ENCODE measurements around the gene PIEZO2. TPM values are rescaled to one million over a fixed set of nuclear protein-coding genes. Genes with fewer than 3 reads are reported as not detected.
"Not testable (repeated sequence)": the region's sequence is repeated elsewhere in the genome, so short reads cannot be mapped to it uniquely, and the experiment has no call there.

Gene PIEZO2
- total RNA-seq, 2 donors from 2014 or later: 4.8 to 7.5 TPM

DNA sequence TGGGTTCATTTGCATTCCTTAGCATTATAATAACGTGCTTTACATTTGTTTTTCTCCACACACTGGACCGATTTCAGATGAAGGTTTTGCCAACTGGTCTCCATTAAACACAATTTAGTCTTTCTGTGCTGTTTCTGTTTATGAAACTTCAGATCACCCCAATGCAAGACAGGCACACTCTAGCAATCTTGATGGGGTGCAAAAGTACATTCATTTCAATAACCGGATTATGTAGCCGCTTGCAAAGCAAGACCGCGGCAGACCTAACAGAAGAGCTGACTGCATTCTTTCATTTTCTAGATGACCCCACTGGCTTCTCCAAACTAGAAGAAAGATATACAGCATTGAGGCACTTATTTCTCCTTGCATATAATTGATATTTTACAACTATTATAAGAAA, 301.5 kb downstream of the PIEZO2 start:
- DNase-seq (ENCODE audit: low spot score): no peak
- intact Hi-C loops (cut with DNase I): no loop called here

DNA sequence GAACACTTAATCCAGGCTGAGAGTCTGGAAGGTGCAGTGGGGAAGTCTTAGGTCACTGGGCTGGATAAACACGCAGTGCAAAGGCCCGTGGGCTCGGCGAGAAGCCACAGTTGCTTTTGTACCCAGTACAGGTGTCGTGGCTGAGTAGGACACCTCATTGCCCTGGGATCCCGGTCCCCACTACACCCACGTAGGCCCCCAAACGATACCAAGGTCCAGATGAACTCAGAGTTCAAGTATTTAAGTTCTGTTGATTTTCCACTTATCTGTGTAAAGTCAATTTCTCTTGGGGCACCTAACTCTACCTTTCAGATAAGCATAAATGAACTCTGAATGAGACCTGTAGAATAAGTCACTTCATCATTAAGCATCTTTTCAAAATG, 302.0 kb downstream of the PIEZO2 start:
- intact Hi-C loops (cut with DNase I): no loop called here

DNA sequence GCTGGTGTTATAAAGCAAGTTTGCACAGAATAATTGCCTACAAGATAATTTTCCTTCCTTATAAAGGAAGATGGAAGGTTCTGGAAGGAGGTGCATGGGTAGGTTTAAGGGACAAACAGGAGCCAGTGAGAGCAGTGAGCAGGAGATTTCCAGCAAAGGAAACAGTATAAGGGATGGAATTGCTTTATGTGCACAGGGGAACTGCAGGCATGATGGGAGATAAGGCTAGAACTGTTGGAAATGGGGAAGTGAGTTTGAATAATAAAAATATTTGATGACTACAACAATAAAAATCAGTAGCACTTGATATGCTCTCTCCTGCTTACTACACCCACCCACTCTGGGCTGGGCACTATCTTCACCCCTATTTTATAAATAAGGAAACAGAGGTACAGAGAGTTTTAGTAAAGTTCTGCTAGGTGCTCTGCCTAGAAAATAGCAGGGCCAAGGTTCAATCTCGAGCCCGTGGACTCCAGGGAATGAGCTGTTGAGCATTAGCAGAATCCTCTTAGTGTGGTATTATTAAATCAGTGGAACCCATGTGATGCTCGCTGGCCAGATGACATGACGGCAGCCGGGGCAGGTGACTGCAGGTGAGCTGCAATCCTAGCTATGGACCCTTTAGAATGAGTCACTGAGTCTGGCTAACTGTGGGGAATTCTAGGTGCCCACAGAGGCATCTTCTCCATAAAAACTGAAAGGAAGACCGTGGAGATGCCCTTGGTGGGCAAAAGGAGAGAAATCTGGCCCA, 302.5 kb downstream of the PIEZO2 start:
- DNase-seq (ENCODE audit: low spot score): no peak
- intact Hi-C loops (cut with DNase I): no loop called here

More for the DNA sequence above, 302.0 kb downstream of the PIEZO2 start:
- DNase-seq (ENCODE audit: low spot score): no peak

DNA sequence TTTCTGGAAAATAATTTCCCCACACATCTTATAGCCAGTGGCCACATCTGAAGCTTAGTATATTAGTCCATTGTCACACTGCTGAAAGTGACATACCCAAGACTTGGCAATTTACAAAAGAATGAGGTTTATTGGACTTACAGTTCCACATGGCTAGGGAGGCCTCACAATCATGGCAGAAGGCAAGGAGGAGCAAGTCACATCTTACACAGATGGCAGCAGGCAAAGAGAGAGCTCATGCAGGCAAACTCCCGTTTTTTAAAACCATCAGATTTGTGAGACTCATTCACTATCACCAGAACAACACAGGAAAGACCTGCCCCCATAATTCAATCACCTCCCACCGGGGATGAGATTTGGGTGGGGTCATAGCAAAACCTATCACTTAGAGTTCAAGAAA, 303.3 kb downstream of the PIEZO2 start:
- intact Hi-C loops (cut with DNase I); DNase-seq (ENCODE audit: low spot score): not testable (repeated sequence)

DNA sequence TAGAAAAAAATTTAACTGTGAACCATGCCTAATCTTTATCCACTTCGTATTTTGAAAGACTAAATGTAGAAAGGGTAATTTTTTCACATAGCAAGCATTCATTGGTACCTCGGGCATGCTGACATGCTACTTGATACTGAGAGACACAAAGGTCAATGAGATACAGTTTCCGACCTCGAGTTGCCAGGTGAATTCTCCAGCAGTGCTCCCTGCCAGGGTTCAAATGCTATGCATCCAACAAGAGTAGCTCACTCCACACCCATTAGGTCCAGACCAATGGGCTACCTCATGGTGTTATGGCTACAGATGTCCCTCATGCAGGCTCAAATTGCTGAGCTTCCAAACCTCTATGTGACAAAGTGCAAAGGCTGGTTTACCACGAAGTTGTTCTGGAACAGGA, 305.8 kb downstream of the PIEZO2 start:
- intact Hi-C loops (cut with DNase I): no loop called here

DNA sequence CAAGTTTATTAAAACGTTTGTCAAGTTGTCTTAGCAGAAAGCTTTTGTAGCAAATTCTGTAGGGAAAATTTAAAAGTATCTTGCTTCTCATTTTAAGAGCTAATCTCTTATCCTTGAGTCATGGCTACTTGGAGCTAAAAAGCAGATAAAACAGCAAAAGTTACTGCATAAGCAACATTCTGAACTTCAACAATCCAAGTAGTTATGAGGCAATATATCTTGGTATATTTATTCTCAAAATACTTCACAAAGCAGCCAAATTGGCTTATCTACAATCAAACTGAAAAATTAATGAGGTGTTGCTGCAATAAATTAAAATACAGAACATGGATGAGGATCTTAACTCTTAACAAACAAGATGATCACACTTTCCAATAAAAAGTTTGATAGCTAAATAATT, 306.5 kb downstream of the PIEZO2 start:
- intact Hi-C loops (cut with DNase I): no loop called here
- no peak for DNase-seq (ENCODE audit: low spot score)

More for the DNA sequence above, 305.8 kb downstream of the PIEZO2 start:
- no peak for DNase-seq (ENCODE audit: low spot score)

DNA sequence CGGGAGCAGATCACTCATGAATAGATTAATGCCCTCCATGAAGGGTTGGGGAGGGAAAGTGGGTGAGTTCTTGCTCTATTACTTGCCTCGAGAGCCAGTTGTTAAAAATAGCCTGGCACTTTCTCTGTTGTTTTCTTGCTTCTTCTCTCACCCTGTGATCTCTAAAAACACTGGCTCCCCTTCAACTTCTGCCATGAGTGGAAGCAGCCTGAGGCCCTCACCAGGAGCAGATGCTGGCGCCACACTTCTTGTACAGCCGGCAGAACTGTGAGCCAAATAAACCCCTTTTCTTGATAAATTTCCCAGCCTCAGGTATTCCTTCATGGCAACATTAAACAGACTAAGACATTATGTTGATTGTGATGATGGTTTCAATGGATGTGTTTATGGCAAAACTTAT, 307.0 kb downstream of the PIEZO2 start:
- no peak for DNase-seq (ENCODE audit: low spot score)
- intact Hi-C loops (cut with DNase I): no loop called here

DNA sequence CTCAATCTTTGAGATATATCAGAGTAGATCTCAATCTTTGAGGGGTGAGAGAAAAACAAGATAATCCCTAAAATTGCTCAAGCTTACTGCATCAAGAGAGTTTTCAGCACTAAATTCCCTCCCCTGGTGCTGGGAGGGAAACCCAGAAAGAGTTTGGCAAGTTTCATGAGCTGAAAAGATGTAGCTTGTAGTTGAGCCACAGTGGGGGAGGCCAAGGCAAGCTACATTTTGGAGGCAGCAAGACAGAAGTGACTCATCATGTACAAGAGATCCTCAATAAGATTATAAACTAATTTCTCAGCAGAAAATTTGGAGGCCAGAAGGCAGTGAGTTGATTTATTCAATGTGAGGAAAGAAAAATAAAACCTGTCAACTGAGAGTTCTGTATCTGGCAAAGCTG, 308.2 kb downstream of the PIEZO2 start:
- intact Hi-C loops (cut with DNase I): no loop called here
- no peak for DNase-seq (ENCODE audit: low spot score)

DNA sequence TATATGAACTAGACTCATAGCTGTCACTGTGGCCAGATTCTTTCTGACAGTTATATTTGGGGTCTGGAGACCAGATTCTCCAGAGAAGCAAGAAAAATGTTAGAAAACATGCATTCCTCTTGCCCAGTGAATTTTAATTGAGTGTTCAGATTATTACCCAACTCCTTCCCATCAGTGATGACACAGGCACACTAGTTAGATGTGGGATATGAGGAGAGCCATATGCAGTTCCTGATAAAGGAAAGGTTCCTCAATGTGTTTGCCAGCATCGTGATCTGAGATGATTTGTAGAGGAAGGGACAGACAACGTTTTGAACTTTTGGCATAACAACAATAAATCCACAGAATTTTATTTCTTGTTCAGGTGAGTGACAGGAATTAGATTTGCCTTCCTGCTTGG, 308.6 kb downstream of the PIEZO2 start:
- intact Hi-C loops (cut with DNase I): no loop called here
- DNase-seq (ENCODE audit: low spot score): no peak

DNA sequence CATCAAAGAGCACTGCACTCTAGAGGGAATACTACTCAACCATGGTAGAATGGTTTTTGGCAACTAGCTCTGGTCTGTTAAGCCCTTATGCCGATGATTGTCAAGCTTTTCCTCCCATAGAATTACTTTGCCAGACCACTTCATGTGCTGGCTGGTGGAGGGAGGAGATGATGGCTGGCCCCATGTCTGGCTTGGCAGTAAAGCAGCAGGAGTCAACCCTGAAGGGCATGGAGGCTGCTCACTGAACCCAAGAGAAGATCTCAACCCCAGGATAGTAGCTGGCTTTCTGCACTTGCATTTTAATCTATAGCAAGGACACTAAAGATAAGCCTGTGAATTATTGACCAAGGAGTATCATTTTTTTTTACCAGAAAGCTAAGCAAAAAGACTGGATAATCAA, 309.9 kb downstream of the PIEZO2 start:
- no peak for DNase-seq (ENCODE audit: low spot score)
- intact Hi-C loops (cut with DNase I): no loop called here

DNA sequence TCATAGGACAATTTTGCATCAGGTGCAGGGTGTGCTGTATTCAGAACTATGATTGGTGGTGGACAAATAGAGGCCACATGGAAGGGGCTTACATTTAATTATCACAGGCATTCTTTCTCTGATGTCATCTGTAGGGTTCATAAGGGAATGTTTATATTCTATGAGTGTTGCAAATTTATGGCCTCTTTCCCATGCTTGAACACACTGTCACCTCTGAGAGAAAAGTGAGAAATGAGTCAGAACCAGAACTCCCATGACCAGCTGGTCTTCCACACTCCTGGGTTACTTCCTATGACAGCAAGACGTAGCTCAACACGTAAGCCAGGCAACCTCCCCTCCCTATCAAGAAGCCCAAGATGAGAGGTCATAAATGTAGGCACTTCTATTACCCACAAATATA, 310.8 kb downstream of the PIEZO2 start:
- DNase-seq (ENCODE audit: low spot score): no peak
- intact Hi-C loops (cut with DNase I): no loop called here

DNA sequence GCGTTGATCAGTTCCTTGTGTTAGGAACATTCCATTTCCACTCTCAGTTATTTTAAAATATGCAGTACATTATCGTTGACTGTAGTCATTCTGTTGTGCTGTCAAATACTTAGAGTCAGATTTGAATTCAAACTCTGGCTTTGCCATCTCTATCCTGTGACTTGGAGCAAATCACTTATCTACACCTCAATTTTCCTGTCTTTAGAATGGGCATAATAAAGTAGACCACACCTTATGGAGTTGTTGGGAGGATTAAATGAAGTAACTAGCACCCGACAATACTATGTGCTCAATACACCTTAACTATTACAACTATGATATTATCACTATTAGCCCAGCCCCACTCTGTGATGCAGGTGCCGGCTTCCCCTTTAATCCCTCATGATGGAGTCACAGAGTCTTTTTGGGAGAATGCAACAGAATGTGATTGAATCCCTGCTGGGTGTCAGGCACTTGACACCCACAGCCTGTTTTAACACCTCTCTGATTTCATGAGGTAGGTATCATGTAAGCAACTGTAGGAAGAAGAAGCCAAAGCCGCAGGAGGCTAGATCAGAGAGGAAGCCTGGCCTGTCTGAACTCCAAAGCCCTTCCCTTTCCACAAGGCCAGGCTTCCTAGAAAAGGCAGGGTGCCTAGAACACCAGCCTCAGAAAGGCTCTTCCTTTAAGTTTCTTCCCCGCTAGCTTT, 315.1 kb downstream of the PIEZO2 start:
- intact Hi-C loops (cut with DNase I): no loop called here
- DNase-seq (ENCODE audit: low spot score): no peak

DNA sequence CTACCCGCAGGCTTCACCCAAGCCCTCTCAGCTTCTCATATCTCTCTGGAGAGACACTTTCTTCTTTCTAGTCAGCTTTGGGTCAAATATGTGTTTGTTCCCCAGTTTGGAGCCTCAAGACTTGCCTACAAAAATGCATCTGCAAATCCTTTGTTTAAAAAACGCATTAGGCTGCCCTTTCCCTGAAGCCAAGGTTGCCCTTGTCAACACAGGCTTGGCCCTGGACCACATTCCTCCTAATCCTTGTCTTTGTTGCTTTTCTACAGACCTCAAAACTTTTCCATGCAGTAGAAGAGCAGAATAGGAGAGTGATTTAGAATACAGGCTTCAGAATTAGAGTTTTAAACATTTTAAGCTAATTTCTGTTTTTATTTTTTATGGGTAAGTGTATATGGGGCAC, 315.7 kb downstream of the PIEZO2 start:
- intact Hi-C loops (cut with DNase I): no loop called here
- DNase-seq (ENCODE audit: low spot score): no peak

DNA sequence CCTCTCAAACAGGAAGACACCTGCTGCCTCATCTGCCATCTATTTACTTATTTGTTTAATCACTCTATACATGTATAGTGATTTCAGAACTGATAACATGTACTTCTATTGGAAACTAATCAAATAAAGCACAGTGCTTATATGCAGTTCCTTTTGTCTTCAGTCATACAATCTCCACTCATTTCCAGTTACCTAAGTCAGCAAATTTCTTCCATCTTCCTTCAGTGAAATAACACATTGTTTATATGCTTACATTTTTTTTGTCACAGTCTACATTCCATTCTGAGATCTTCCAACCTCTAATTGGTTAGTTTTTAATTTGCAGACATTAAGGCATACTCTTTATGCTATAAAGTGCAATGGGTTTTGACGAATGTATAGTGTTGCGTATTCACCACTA, 323.0 kb downstream of the PIEZO2 start:
- intact Hi-C loops (cut with DNase I): no loop called here
- DNase-seq (ENCODE audit: low spot score): no peak

DNA sequence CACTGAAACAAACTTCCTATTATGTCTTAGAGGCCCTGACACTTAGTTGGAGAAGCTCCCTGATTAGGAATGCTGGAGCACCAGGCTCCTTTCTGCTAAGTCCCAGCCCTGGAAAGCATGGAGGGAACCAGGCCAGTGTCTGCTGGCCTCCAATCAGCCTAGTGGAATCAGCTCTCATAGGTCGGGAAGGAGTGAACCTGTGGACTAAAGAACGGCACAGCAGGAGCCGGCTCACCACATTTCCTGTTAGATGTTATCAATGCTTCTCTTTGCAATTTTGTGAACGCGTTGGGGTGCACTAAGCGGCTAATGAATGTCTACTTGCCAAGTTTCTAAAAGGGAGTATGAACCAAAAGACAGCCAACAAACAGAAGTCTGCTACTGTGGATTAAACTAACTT, 326.9 kb downstream of the PIEZO2 start:
- DNase-seq (ENCODE audit: low spot score): no peak
- intact Hi-C loops (cut with DNase I): no loop called here

DNA sequence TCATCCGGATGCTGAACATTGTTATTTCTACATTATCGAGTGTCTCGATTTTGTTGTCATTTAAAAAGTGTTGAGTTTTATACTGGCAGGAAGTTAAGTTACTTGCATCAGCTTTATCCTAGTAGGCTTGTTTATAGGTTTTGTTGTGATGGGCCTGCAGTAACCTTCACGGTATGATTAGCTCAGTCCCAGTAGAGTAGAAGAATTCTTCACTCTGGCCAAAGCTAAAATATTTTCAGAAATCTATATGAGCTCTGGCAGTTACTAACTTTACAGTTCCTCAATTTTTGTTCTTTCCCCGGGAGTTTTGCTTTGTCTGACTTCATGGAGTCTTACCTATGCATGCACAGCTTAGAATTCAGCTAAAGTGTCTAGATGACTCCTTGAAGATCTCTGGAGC, 328.7 kb downstream of the PIEZO2 start:
- intact Hi-C loops (cut with DNase I): no loop called here
- DNase-seq (ENCODE audit: low spot score): no peak

DNA sequence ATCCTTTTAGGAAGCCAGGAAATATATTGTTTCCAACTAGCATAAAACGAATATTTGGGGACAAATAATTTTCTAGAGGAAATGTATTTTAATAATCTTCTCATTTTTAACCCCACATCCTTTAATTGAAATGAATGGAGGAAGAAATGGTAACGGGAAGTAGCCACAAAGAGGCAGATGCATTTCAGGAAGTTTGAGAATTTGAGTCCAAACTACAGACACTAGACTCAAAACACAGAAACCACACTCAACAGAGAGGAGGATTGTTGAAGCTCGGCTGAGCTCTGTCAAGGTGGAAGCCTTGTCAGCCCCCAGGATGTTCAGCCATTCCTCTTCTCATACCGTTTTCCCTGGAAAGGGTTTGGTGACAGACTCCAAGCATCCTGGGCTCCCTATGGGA, 335.0 kb downstream of the PIEZO2 start:
- DNase-seq (ENCODE audit: low spot score): no peak
- intact Hi-C loops (cut with DNase I): no loop called here

DNA sequence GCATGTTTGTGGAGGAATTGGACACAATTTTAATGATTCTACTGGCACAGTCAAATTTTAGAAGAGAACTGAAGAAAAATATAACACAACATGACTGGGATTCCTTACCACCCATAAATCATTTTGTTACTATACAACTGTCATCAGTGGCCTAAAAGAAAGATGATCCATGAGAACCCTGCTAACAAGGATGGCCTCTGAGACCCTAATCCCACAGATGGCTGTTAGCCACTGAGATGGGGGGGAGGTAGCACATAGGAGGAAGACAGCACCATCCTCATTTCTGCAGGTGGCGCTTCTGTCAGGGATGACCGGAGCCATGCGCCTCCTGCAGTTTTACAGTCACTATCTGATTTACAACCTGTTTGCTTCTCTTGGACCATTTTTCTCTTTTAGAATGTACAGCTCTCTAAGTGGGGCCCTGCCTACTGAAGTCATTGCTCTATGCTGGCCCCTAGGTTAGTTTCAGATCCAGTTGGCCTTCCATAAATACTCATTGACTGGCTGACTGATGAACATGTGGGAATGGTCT, 343.7 kb downstream of the PIEZO2 start:
- intact Hi-C loops (cut with DNase I): no loop called here
- no peak for DNase-seq (ENCODE audit: low spot score)

DNA sequence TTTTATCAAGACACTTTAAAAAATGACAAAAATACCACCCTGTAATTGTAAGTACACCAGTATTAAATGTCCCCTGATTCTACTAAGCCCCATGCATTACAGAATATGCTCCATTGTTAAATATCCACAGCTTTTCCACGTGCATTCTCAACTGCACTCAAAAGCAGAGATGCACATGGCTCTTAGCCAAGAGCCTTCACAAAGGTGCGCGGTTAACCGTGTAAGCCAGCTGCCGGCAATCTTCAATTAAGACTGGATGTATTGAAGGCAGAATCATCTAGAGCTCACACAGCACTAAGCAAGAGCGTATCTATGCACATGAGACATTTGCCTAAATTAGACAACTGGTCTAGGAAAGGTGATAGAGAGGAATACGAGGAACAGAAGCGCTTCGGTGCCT, 345.2 kb downstream of the PIEZO2 start:
- no peak for DNase-seq (ENCODE audit: low spot score)
- intact Hi-C loops (cut with DNase I): no loop called here

DNA sequence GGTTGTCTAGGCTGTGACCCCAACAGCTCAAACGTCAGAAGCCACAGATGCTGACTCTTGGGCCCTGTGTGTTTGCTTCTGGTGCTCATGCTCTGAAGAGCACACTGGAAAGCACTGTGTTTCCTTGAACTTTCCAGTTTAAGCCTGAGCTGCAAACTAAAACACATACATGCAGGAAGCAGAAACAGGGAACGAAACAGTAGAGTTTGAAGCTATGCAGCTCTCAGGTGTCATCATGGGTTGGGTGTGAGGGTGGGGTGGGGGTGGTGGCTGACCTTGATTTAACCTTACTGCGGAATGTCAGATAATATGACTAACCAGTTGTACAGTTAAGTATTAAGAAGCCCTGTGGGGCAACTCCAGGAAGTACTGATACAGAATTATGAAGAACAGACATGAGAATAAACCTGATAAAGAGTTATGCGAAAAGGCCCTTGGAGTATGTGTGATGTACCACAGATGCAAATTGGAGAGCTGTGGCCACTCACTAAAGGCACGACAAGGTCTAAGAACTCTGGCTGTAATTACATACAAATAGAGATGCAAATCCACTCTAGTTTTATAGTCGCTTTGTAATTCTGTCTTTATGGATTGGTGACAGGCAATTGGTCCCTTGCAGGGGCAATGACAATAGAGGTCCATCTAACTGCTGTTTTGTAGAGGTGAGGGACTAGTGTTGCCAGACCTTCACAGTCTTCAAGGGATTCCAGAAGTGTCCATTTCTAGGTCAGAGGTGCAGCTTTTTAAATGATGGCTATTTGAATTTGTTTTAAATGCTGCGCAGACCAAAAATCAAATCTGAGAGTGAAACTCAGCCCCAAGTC, 350.4 kb downstream of the PIEZO2 start:
- DNase-seq (ENCODE audit: low spot score): no peak
- intact Hi-C loops (cut with DNase I): no loop called here

Data from posterior vena cava (tissue), 2 donors.